ENCODE measurements around the gene MACF1. TPM values are rescaled to one million over a fixed set of nuclear protein-coding genes. Genes with fewer than 3 reads are reported as not detected.
"Not testable (repeated sequence)": the region's sequence is repeated elsewhere in the genome, so short reads cannot be mapped to it uniquely, and the experiment has no call there.

The MACF1 gene
- total RNA-seq, 4 donors from 2014 or later: 421 to 942 (median 545) TPM

GRCh38 chr1:39517936-39518335, 313.4 kb downstream of the MACF1 start:
- H3K4me3 ChIP-seq; H3K9me3 ChIP-seq; H3K27me3 ChIP-seq; H3K4me1 ChIP-seq; H3K27ac ChIP-seq; DNase-seq (ENCODE audit: low spot score in 2 of 2); H3K36me3 ChIP-seq: not testable (repeated sequence)
- 84% methylated on average over 5 of the region's 7 CpGs for WGBS

GRCh38 chr1:39519376-39519775, 314.9 kb downstream of the MACF1 start:
- H3K4me1 ChIP-seq; H3K27ac ChIP-seq; H3K36me3 ChIP-seq; H3K27me3 ChIP-seq; H3K4me3 ChIP-seq; DNase-seq (ENCODE audit: low spot score in 2 of 2); H3K9me3 ChIP-seq: not testable (repeated sequence)
- 33% methylated on average over 1 of the region's 5 CpGs for WGBS

GRCh38 chr1:39522221-39522620, 317.7 kb downstream of the MACF1 start:
- WGBS: 61% methylated on average over 8 of the region's 10 CpGs
- not testable (repeated sequence) for DNase-seq (ENCODE audit: low spot score in 2 of 2); H3K27ac ChIP-seq; H3K4me3 ChIP-seq; H3K27me3 ChIP-seq; H3K4me1 ChIP-seq; H3K9me3 ChIP-seq
- peaks cover 12% of the 10 kb centered on the region for H3K36me3 ChIP-seq

- TF ChIP-seq CTCF (IDR thresholded peaks at IDR 0.05): no peak
- TF ChIP-seq POLR2AphosphoS5 (IDR thresholded peaks at IDR 0.05): no peak
- no peak for TF ChIP-seq POLR2A (IDR thresholded peaks at IDR 0.05)
- no peak for TF ChIP-seq EP300 (IDR thresholded peaks at IDR 0.05)
- Histone ChIP-seq H3K4me1 (no peaks in the 10 kb centered on the region), H3K36me3 (peaks cover 19% of the 10 kb centered on the region), H3K27me3 (no peaks in the 10 kb centered on the region), H3K27ac (no peak overlapping the region), H3K4me3 (no peak overlapping the region), H3K9me3 (no peaks in the 10 kb centered on the region)
- 80% methylated on average over 28 of the region's 29 CpGs for WGBS
- no peak for DNase-seq (ENCODE audit: low spot score in 2 of 2)
Observed at GRCh38 chr1:39522661-39523567, 318.4 kb downstream of the MACF1 start.

GRCh38 chr1:39524171-39524570, 319.7 kb downstream of the MACF1 start:
- no peaks in the 10 kb centered on the region for H3K27me3 ChIP-seq
- no peak overlapping the region for H3K27ac ChIP-seq
- 75% methylated on average over 6 of the region's 6 CpGs for WGBS
- DNase-seq (ENCODE audit: low spot score in 2 of 2): no peak
- no peaks in the 10 kb centered on the region for H3K9me3 ChIP-seq
- TF ChIP-seq CTCF (IDR thresholded peaks at IDR 0.05): no peak
- no peak for TF ChIP-seq POLR2A (IDR thresholded peaks at IDR 0.05)
- no peak for TF ChIP-seq EP300 (IDR thresholded peaks at IDR 0.05)
- TF ChIP-seq POLR2AphosphoS5 (IDR thresholded peaks at IDR 0.05): no peak
- no peaks in the 10 kb centered on the region for H3K4me1 ChIP-seq
- peaks cover 32% of the 10 kb centered on the region for H3K36me3 ChIP-seq
- H3K4me3 ChIP-seq: no peak overlapping the region

GRCh38 chr1:39524591-39525365, 320.3 kb downstream of the MACF1 start:
- Histone ChIP-seq H3K27ac (no peak overlapping the region), H3K27me3 (no peaks in the 10 kb centered on the region), H3K4me1 (no peaks in the 10 kb centered on the region), H3K9me3 (no peaks in the 10 kb centered on the region), H3K4me3 (no peak overlapping the region), H3K36me3 (peaks cover 38% of the 10 kb centered on the region)
- whole genome bisulfite sequencing: 89% methylated on average over 15 of the region's 15 CpGs
- TF ChIP-seq CTCF (IDR thresholded peaks at IDR 0.05) (no peak), POLR2AphosphoS5 (IDR thresholded peaks at IDR 0.05) (no peak), EP300 (IDR thresholded peaks at IDR 0.05) (no peak), POLR2A (IDR thresholded peaks at IDR 0.05) (no peak)
- DNase-seq (ENCODE audit: low spot score in 2 of 2): no peak
